Measurements from ENCODE around the gene HAVCR2.

DNA sequence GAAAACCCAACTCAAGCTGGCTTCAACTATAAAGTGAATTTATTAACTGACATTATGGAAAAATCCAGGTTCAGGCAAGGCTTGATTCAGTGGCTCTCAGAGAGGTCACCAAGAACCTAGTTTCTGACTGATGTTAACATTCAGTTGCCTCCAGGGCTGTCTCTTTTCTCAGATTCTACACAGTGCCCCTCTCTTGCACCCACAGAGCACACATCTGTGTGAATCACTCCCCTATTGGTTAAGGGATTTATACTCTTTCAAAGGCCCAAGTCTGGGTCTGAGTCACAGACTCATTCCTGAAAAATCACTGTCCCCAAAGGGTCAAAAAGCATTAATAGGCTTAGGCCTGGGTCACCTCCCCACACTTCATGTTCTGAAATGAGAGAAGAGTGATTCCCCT, 6.2 kb upstream of the HAVCR2 start:
- TF ChIP-seq, protein P1, sequence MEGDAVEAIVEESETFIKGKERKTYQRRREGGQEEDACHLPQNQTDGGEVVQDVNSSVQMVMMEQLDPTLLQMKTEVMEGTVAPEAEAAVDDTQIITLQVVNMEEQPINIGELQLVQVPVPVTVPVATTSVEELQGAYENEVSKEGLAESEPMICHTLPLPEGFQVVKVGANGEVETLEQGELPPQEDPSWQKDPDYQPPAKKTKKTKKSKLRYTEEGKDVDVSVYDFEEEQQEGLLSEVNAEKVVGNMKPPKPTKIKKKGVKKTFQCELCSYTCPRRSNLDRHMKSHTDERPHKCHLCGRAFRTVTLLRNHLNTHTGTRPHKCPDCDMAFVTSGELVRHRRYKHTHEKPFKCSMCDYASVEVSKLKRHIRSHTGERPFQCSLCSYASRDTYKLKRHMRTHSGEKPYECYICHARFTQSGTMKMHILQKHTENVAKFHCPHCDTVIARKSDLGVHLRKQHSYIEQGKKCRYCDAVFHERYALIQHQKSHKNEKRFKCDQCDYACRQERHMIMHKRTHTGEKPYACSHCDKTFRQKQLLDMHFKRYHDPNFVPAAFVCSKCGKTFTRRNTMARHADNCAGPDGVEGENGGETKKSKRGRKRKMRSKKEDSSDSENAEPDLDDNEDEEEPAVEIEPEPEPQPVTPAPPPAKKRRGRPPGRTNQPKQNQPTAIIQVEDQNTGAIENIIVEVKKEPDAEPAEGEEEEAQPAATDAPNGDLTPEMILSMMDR (conservative IDR thresholded peaks at IDR 0.05), result no peak
- TF ChIP-seq EZH2 (IDR thresholded peaks at IDR 0.05; ENCODE audit: low read depth), result no peak
